Hepatocyte (in vitro differentiated cells): ENCODE measurements around the gene USHBP1. TPM values are rescaled to one million over a fixed set of nuclear protein-coding genes. Genes with fewer than 3 reads are reported as not detected.

Source experiments
- DNase-seq: peaks from one replicate; pipeline ENCODE4 v3.0.0-alpha.2; 2016; ENCODE audit warnings: low spot score
- H2AFZ ChIP-seq: fragments of 200-600 bp; sonication (generic); 2 replicates; pipeline ENCODE4 v1.6.0; 2016; ENCODE audit warnings: antibody characterized with exemption, mild to moderate bottlenecking
- H3K27ac ChIP-seq: fragments of 200-600 bp; sonication (generic); 2 replicates; pipeline ENCODE4 v1.5.1; 2016; ENCODE audit warnings: mild to moderate bottlenecking
- H3K27me3 ChIP-seq: fragments of 200-600 bp; sonication (generic); 2 replicates; pipeline ENCODE4 v1.6.1; 2016
- H3K36me3 ChIP-seq: fragments of 200-600 bp; sonication (generic); replicated peaks from 2 replicates; pipeline ENCODE4 v1.5.1; 2016; ENCODE audit warnings: low read depth; ENCODE audit not compliant: insufficient read depth
- H3K4me1 ChIP-seq: fragments of 200-600 bp; sonication (generic); 2 replicates; pipeline ENCODE4 v1.5.1; 2016; ENCODE audit warnings: mild to moderate bottlenecking, moderate library complexity; ENCODE audit not compliant: insufficient read depth
- H3K4me2 ChIP-seq: fragments of 200-600 bp; sonication (generic); 2 replicates; pipeline ENCODE4 v1.6.0; 2016
- H3K4me3 ChIP-seq: fragments of 200-600 bp; sonication (generic); 2 replicates; pipeline ENCODE4 v1.5.1; 2016; ENCODE audit warnings: mild to moderate bottlenecking
- H3K79me2 ChIP-seq: fragments of 200-600 bp; sonication (generic); 2 replicates; pipeline ENCODE4 v1.6.0; 2017; ENCODE audit warnings: mild to moderate bottlenecking
- H3K9me2 ChIP-seq: fragments of 200-600 bp; sonication (generic); replicated peaks from 2 replicates; pipeline ENCODE4 v1.6.0; 2017; ENCODE audit warnings: mild to moderate bottlenecking; ENCODE audit not compliant: insufficient read depth
- H3K9me3 ChIP-seq: fragments of 200-600 bp; sonication (generic); 2 replicates; pipeline ENCODE4 v1.5.1; 2016; ENCODE audit warnings: low read depth, mild to moderate bottlenecking
- H4K20me1 ChIP-seq: fragments of 200-600 bp; sonication (generic); 2 replicates; pipeline ENCODE4 v1.6.0; 2016; ENCODE audit warnings: mild to moderate bottlenecking; ENCODE audit not compliant: insufficient read depth, poor library complexity, severe bottlenecking
- EZH2 ChIP-seq: fragments of 200-600 bp; sonication (generic); IDR thresholded peaks from 2 replicates; pipeline ENCODE4 v1.6.1; 2016; ENCODE audit warnings: antibody characterized with exemption, mild to moderate bottlenecking, borderline replicate concordance
- EZH2phosphoT487 ChIP-seq: fragments of 200-600 bp; sonication (generic); IDR thresholded peaks from one replicate; pipeline ENCODE4 v1.6.1; 2018; ENCODE audit warnings: antibody characterized with exemption, mild to moderate bottlenecking, low read depth, moderate library complexity; ENCODE audit not compliant: unreplicated experiment, severe bottlenecking
- WGBS: methylation state at CpG from one replicate; pipeline ENCODE4 v1.1.6; 2016; ENCODE audit warnings: low lambda C conversion rate; ENCODE audit errors: missing lambda C conversion rate; 5-methylcytosine and 5-hydroxymethylcytosine counted together
- polyA plus RNA-seq: library from polyadenylated mRNA; unstranded; fragments of >200 nt; fragmentation: Nextera tagmentation; extraction: Ambion mirVana; gene quantifications from 2 replicates; pipeline ENCODE4 v1.2.1, GENCODE V29; 2016
- total RNA-seq: library from RNA; depleted of rRNA; stranded (reverse); fragments of >200 nt; gene quantifications from 2 replicates; pipeline ENCODE4 v1.2.3, GENCODE V29; 2014
- TF ChIP-seq, protein P1 (sequence below): fragments of 200-600 bp; sonication (generic); IDR thresholded peaks from 2 replicates; pipeline ENCODE4 v1.5.1; 2016; ENCODE audit warnings: antibody characterized with exemption, mild to moderate bottlenecking; ENCODE audit not compliant: poor library complexity

USHBP1 gene
- total and polyA plus RNA-seq, 2 experiments from 2014 or later = 0.98 TPM; not detected in 1

GRCh38 chr19:17259934-17260333 is 4.6 kb downstream of the USHBP1 start:
- TF ChIP-seq EZH2phosphoT487 (no peak), EZH2 (no peak)
- TF ChIP-seq, protein P1, sequence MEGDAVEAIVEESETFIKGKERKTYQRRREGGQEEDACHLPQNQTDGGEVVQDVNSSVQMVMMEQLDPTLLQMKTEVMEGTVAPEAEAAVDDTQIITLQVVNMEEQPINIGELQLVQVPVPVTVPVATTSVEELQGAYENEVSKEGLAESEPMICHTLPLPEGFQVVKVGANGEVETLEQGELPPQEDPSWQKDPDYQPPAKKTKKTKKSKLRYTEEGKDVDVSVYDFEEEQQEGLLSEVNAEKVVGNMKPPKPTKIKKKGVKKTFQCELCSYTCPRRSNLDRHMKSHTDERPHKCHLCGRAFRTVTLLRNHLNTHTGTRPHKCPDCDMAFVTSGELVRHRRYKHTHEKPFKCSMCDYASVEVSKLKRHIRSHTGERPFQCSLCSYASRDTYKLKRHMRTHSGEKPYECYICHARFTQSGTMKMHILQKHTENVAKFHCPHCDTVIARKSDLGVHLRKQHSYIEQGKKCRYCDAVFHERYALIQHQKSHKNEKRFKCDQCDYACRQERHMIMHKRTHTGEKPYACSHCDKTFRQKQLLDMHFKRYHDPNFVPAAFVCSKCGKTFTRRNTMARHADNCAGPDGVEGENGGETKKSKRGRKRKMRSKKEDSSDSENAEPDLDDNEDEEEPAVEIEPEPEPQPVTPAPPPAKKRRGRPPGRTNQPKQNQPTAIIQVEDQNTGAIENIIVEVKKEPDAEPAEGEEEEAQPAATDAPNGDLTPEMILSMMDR = no peak
- H3K27me3 ChIP-seq = no peaks in the 10 kb centered on the region
- WGBS = 56% methylated on average over 1 of the region's 1 CpG
- no peak overlapping the region for H2AFZ ChIP-seq
- H3K4me3 ChIP-seq = no peak overlapping the region
- no peak for DNase-seq
- no peaks in the 10 kb centered on the region for H3K4me1 ChIP-seq
- H3K9me2 ChIP-seq = no peaks in the 10 kb centered on the region
- no peaks in the 10 kb centered on the region for H3K36me3 ChIP-seq
- H3K27ac ChIP-seq = no peak overlapping the region
- H4K20me1 ChIP-seq = no peaks in the 10 kb centered on the region
- H3K9me3 ChIP-seq = no peaks in the 10 kb centered on the region
- H3K79me2 ChIP-seq = no peaks in the 10 kb centered on the region
- no peak overlapping the region for H3K4me2 ChIP-seq

GRCh38 chr19:17259118-17259780 is 5.3 kb downstream of the USHBP1 start:
- Histone ChIP-seq H3K79me2 (no peaks in the 10 kb centered on the region), H3K9me3 (no peaks in the 10 kb centered on the region), H3K27me3 (no peaks in the 10 kb centered on the region), H3K36me3 (no peaks in the 10 kb centered on the region), H2AFZ (no peak overlapping the region), H3K4me2 (no peak overlapping the region), H3K9me2 (no peaks in the 10 kb centered on the region), H3K27ac (no peak overlapping the region), H3K4me3 (no peak overlapping the region), H4K20me1 (no peaks in the 10 kb centered on the region), H3K4me1 (no peaks in the 10 kb centered on the region)
- no peak for DNase-seq
- no peak for TF ChIP-seq EZH2phosphoT487
- TF ChIP-seq, protein P1 = no peak
- TF ChIP-seq EZH2 = no peak
- WGBS = 96% methylated on average over 9 of the region's 9 CpGs

- Histone ChIP-seq H3K27ac (no peak overlapping the region), H3K4me3 (no peak overlapping the region), H3K4me2 (no peak overlapping the region), H3K27me3 (no peaks in the 10 kb centered on the region), H3K4me1 (no peaks in the 10 kb centered on the region), H3K9me2 (no peaks in the 10 kb centered on the region), H3K9me3 (no peaks in the 10 kb centered on the region), H4K20me1 (no peaks in the 10 kb centered on the region), H3K79me2 (no peaks in the 10 kb centered on the region), H2AFZ (no peak overlapping the region), H3K36me3 (no peaks in the 10 kb centered on the region)
- TF ChIP-seq, protein P1 = no peak
- TF ChIP-seq EZH2phosphoT487 = no peak
- no peak for TF ChIP-seq EZH2
- 91% methylated on average over 3 of the region's 3 CpGs for WGBS
- no peak for DNase-seq
Measured at GRCh38 chr19:17256130-17256529, 8.4 kb downstream of the USHBP1 start.

GRCh38 chr19:17255150-17255621 is 9.4 kb downstream of the USHBP1 start:
- Histone ChIP-seq H3K9me2 (no peaks in the 10 kb centered on the region), H3K4me1 (no peaks in the 10 kb centered on the region), H4K20me1 (no peaks in the 10 kb centered on the region), H2AFZ (no peak overlapping the region), H3K36me3 (no peaks in the 10 kb centered on the region), H3K4me3 (no peak overlapping the region), H3K27me3 (no peaks in the 10 kb centered on the region), H3K4me2 (no peak overlapping the region), H3K9me3 (no peaks in the 10 kb centered on the region), H3K27ac (no peak overlapping the region), H3K79me2 (no peaks in the 10 kb centered on the region)
- TF ChIP-seq EZH2 (no peak), EZH2phosphoT487 (no peak)
- TF ChIP-seq, protein P1 = no peak
- 85% methylated on average over 17 of the region's 18 CpGs for WGBS
- peak; percentile 25 for DNase-seq
